HK-2 (cell line): ENCODE data around the gene IRF2.

Experiments
- DNase-seq: peaks from one replicate; pipeline ENCODE4 v3.0.0-alpha.2; 2018; ENCODE audit not compliant: unreplicated experiment

Gene IRF2

GRCh38 chr4:184368731-184369130 is 105.6 kb downstream of the IRF2 start:
- no peak for DNase-seq

DNA sequence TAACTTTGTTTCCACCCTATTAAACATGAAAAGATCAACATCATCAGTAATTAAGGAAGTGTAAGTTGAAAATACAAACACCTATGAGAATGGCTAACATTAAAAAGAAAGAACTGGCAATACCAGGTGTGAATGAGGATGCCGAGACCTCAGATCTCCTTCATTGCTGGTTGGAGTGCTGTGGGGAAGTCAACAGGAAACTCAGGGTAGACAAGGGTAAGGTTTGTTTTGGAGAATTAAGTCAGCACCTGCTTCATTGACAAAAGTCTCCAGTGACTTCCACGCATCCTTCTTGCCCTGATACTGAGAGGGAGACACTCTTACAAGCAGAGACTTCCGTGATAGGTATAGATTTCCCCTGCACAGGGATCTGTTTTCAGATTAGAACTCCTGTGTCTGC is 106.1 kb downstream of the IRF2 start:
- DNase-seq = no peak

DNA sequence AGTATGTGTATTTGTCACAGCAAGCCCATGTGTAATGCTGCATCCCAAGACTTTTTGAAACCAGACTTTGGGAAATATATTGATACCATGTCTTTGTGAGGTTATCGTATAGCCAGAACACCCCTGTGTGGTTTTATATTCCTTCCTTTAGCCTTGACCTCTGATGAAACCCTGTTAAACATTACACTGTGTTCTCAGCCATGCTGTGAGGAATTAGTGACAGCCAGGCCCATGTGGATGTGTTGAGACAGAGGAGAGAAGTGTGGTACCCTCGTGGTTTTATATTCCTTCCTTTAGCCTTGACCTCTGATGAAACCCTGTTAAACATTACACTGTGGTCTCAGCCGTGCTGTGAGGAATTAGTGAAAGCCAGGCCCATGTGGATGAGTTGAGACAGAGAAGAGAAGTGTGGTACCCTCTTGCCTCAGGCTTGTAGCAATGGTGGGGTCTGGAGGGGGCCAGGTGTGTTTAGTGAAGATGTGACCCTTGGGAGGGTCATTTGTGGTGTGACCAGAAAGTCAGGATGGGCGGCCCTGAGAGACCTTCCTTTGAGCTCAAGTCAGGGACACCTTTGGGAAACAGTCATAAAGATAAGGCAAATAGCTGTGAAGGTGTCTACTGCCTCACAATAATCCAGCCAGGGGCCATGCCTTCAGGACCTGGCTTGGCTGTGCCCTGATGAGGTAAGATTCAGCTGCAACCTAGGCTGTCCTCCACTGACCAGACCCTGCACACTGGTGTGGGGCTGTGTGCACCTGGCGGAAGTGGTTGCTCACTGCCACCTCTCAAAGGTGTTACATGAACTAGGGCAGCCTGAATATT is 110.0 kb downstream of the IRF2 start:
- DNase-seq = peak; percentile 49

DNA sequence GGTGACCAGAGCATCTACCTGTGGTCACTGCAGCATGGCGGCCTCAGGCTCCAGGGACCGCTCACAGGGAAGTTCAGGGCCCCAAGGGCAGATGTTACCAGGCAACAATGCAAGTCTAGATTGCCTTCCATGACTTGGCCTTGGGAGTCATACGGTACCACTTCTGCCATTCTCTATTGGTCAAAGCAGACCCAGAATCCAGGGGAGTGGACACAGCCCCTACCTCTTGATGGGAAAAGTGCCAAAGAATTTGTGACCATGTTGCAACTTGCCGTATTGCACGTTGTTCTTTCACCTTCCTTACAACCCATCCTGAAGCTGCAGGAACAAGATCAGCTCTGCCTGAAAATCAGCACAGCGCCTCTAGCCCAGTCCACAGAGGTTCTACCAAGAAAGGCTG is 111.1 kb downstream of the IRF2 start:
- no peak for DNase-seq

DNA sequence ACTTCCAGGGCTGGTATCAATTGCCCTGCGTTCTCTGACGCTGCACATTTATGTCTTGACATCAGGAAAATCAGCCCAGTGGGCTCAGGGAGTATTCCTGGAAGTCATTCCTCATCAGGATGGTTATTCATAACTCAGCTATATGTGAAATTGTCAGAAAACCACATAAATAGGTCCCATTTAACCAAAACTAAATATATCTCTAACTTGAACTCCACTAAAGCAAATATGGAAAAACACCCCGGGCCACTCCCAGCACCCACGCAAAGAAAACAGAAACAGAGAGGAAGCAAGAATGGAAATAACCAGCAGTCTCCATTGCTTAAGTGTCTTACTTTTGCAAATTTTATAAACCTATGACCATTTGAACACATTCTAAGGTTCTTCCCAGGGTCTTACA is 112.0 kb downstream of the IRF2 start:
- no peak for DNase-seq

DNA sequence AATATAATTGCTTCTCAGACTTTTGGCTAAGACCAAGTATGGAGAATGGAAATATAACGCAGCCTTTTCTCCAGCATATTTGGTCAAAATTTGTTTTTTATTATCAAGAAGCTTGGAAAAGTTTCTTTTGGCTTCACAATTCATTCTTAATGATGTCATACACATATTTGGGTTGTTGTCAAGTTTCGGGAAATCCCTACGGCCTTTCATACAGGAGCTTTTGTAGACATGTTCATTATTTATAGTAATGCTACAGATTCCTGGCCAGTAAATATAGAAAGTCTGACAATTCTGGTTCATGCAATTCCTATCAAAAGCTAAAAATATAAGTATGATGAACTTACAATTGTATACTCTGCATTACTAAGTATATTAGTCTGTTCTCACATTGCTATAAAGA is 112.9 kb downstream of the IRF2 start:
- DNase-seq = no peak

- DNase-seq = no peak
Observed at GRCh38 chr4:184359888-184360287, 114.5 kb downstream of the IRF2 start.

DNA sequence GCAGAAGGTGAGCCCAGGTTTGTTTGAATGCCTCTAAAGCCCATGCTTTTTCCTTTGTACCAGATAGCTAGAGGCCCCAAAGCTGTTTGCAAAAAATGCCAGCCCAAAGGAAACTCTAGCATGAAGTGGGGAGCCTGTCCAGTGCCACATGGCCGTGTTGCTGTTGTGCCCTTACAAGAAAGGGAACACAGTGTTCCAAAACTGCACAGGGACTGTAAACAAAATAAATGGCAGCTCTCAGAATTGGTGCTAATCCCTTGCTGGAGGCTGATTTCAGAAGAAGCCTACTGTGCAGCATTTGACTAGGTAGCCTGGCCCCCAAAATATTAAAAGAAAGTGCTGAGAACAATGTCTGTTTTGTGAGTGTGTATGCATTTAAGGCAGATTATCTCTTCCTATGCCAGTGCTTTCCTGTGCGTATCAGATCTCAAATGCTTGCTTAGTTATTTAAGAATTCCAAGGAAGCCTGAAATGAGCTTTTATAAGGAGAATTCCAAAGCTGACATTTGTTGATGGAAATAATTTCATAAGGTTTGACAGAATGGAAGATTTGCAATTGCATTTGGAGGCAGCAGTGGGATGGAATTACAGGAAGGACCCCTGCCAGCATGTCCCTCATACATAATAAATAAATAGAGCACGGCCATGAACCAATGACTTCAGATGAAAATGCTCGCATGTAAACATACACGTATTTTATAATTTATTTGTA is 115.7 kb downstream of the IRF2 start:
- no peak for DNase-seq

- DNase-seq = no peak
Observed at GRCh38 chr4:184357772-184358171, 116.6 kb downstream of the IRF2 start.

DNA sequence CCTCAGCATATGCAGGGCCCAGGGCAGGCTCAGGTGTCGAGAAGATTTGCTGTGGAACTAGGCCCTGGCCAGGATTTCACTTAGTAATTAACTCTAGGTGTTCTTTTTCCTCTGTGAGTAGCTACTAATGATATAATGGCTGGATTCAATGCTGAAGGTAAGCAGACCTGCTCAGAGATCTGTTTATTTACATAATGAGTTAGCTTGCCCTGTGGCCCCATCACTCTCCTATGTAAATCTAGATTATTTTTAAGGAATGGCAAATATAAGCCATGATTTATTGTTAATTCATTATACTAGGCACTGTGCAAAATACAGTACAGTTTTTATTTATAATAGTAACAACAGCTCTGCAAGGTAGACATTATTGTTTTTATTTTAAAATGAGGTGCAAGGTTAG is 117.2 kb downstream of the IRF2 start:
- DNase-seq = no peak

- no peak for DNase-seq
Observed at GRCh38 chr4:184356366-184356765, 118.0 kb downstream of the IRF2 start.

DNA sequence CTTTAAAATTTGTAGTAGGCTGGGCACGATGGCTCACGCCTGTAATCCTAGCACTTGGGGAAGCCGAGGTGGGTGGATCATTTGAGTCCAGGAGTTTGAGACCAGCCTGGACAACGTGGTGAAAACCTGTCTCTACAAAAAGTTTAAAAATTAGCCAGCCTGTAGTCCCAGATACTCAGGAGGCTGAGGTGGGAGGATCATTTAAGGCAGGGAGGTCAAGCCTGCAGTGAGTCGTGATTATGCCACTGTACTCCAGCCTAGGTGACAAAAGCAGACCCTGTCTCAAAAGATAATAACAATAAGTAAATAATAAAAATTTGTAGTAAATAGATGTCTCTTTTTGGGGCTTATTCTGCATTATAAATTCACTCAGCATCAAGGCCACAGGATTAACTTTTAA is 118.5 kb downstream of the IRF2 start:
- DNase-seq = no peak

DNA sequence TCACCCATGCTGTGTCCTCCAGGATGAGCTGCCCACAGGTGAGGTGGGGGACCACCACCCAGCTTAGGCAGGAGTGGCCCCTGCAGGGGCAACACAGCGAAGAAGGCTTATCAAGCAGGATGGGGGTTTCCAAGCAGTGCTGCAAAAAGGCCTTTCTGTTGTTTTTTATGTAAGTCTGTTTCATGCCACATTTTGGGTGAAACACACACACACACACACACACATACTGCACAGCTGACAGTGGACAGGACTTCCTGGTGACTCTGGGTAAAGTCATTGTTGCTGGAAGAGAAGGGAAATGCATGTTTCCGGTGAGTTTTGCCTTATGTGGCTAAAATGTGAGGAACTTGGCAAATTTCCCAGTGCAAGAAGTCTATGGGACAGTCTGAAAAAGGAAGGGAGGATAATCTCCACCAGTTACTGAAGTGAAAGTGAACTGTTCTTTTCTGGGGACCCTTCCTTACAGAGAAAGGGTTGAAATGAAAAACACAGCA is 119.2 kb downstream of the IRF2 start:
- peak; percentile 75 for DNase-seq

- no peak for DNase-seq
Observed at GRCh38 chr4:184352891-184353290, 121.5 kb downstream of the IRF2 start.

- no peak for DNase-seq
Observed at GRCh38 chr4:184351560-184352451, 122.5 kb downstream of the IRF2 start.

- DNase-seq = no peak
Observed at GRCh38 chr4:184350964-184351363, 123.4 kb downstream of the IRF2 start.

- DNase-seq = no peak
Observed at GRCh38 chr4:184350213-184350817, 124.0 kb downstream of the IRF2 start.

GRCh38 chr4:184349283-184350039 is 124.9 kb downstream of the IRF2 start:
- no peak for DNase-seq

DNA sequence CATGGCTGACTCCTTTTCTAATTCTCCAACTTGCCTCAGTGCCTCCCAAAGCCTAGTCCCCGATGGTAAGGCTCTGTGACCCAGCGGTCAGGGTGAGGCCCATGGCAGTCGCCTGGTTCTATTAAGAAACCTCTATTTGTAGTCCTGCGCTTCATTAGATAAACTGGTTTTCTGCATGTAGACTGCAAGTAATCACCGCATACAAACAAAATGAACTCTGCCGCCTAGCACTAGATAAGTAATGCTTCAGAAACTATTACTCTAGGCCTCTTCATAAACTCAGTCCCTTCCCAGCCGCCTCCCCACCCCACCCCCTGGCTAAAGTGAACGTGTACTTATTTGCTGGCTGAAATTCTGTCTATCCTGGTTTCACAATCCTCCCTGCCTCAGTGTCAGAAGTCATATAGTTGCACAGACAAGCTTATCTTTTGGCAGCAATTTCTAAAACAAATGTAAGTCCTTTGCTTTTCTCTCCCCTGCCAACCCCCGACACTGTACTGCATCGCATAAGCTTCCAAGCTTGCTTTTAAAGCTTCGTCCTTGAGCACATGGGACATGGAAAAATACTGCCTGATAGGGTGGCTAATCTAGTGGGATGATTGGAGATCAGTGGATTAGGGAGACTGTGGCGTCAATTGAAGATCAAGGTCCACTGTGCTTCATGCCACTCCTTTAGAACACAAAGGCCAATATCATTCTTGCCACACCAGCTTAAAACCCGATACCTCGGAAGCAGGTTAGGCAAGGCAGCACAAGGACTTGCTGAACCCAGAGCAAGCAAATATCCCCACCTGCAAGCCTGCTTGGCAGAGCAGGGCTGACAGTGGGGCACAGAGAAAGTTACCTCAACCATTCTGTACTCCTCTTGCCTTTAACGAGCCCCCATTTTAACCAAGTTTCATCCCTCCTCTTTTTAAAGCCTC is 125.8 kb downstream of the IRF2 start:
- DNase-seq = no peak
